ENCODE measurements around the gene CCL1.

DNA sequence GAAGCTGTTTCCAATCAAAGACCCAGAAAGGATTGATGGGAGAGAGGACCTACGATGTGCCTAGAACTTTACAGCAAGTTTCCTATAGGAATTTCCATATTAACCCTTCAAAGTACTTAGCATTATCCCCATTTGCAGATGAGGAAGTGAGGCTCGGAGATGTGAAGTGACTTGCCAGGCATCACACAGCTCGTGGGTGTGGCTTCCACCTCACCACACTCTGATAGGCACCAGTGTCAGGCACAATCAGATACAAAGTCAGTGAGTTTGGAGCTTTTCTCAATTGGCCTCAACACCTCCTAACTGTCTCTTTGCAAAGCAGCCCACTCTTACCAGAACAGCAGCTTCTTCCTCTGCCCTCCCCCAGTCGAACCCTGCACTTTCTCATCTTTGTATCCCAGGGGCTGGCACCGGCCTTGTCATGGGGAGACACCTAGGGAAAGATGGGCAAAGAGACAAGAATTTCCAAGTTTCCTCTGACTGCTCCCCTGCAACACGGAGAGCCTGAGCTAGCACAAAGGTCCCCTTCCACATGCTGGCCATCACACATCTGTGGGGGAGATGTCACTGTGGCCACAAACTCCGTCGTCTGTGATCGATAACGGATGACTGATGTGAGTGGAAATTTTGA, 37.4 kb upstream of the CCL1 start:
- TF ChIP-seq, protein P1, sequence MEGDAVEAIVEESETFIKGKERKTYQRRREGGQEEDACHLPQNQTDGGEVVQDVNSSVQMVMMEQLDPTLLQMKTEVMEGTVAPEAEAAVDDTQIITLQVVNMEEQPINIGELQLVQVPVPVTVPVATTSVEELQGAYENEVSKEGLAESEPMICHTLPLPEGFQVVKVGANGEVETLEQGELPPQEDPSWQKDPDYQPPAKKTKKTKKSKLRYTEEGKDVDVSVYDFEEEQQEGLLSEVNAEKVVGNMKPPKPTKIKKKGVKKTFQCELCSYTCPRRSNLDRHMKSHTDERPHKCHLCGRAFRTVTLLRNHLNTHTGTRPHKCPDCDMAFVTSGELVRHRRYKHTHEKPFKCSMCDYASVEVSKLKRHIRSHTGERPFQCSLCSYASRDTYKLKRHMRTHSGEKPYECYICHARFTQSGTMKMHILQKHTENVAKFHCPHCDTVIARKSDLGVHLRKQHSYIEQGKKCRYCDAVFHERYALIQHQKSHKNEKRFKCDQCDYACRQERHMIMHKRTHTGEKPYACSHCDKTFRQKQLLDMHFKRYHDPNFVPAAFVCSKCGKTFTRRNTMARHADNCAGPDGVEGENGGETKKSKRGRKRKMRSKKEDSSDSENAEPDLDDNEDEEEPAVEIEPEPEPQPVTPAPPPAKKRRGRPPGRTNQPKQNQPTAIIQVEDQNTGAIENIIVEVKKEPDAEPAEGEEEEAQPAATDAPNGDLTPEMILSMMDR (IDR thresholded peaks at IDR 0.05), result no peak
- TF ChIP-seq POLR2A (IDR thresholded peaks at IDR 0.05) (no peak), POLR2AphosphoS5 (IDR thresholded peaks at IDR 0.05) (no peak)

All from prostate gland (tissue), 2 donors.